OCI-LY1 (cell line): ENCODE measurements around the gene CLEC16A.

ENCODE experiments used
- H2AFZ ChIP-seq: fragments of 200-600 bp; sonication (generic), shearing (Covaris generic); 2 replicates; pipeline ENCODE4 v1.6.0; 2014; ENCODE audit warnings: antibody characterized with exemption, mild to moderate bottlenecking, low read length
- H3F3A ChIP-seq: fragments of 200-600 bp; sonication (generic), shearing (Covaris generic); 2 replicates; pipeline ENCODE4 v1.6.0; 2014; ENCODE audit warnings: mild to moderate bottlenecking, antibody characterized with exemption, low read length, moderate library complexity; ENCODE audit not compliant: insufficient read depth
- H3K27ac ChIP-seq: fragments of 200-600 bp; sonication (generic); 2 replicates; pipeline ENCODE4 v1.5.1; 2014; ENCODE audit warnings: low read length, mixed run types, mild to moderate bottlenecking, low read depth; ENCODE audit not compliant: poor library complexity, severe bottlenecking
- H3K27me3 ChIP-seq: fragments of 200-600 bp; sonication (generic); 2 replicates; pipeline ENCODE4 v1.6.0; 2014; ENCODE audit warnings: antibody characterized with exemption, mild to moderate bottlenecking, low read length, moderate library complexity; ENCODE audit not compliant: insufficient read depth
- H3K36me3 ChIP-seq: fragments of 200-600 bp; sonication (generic); 2 replicates; pipeline ENCODE4 v1.6.1; 2014; ENCODE audit warnings: mild to moderate bottlenecking, antibody characterized with exemption, low read length, moderate library complexity, mixed read lengths; ENCODE audit not compliant: insufficient read depth
- H3K4me1 ChIP-seq: fragments of 200-600 bp; sonication (generic); 2 replicates; pipeline ENCODE4 v1.5.1; 2014; ENCODE audit warnings: mild to moderate bottlenecking, low read length, moderate library complexity; ENCODE audit not compliant: insufficient read depth, severe bottlenecking
- H3K4me2 ChIP-seq: fragments of 200-600 bp; sonication (generic), shearing (Covaris generic); 2 replicates; pipeline ENCODE4 v1.6.1; 2014; ENCODE audit warnings: low read length
- H3K4me3 ChIP-seq: fragments of 200-600 bp; sonication (generic); 2 replicates; pipeline ENCODE4 v1.5.1; 2014; ENCODE audit warnings: low read length, low read depth, mild to moderate bottlenecking, mixed read lengths; ENCODE audit not compliant: poor library complexity, severe bottlenecking
- H3K79me2 ChIP-seq: fragments of 200-600 bp; shearing (Covaris generic); 2 replicates; pipeline ENCODE4 v1.6.1; 2016; ENCODE audit warnings: mixed run types, low read length, mixed read lengths; ENCODE audit not compliant: insufficient read depth
- H3K9ac ChIP-seq: fragments of 200-600 bp; sonication (generic), shearing (Covaris generic); 2 replicates; pipeline ENCODE4 v1.6.1; 2014; ENCODE audit warnings: mild to moderate bottlenecking, low read length, mixed read lengths
- H3K9me2 ChIP-seq: fragments of 200-600 bp; sonication (generic), shearing (Covaris generic); 2 replicates; pipeline ENCODE4 v1.6.1; 2014; ENCODE audit warnings: low read depth, mild to moderate bottlenecking, low read length, mixed read lengths
- H3K9me3 ChIP-seq: fragments of 200-600 bp; shearing (Covaris generic); 2 replicates; pipeline ENCODE4 v1.6.1; 2014; ENCODE audit warnings: low read length, mixed read lengths
- H4K20me1 ChIP-seq: fragments of 200-600 bp; sonication (generic), shearing (Covaris generic); 2 replicates; pipeline ENCODE4 v1.6.0; 2016; ENCODE audit warnings: mild to moderate bottlenecking, low read length; ENCODE audit not compliant: insufficient read depth
- CTCF ChIP-seq: fragments of 200-600 bp; sonication (generic), shearing (Covaris generic); IDR thresholded peaks from 2 replicates; pipeline ENCODE4 v1.5.1; 2017; ENCODE audit warnings: mild to moderate bottlenecking, antibody characterized with exemption, low read length, moderate library complexity, mixed read lengths
- EZH2 ChIP-seq: fragments of 200-600 bp; sonication (generic), shearing (Covaris generic); IDR thresholded peaks from 2 replicates; pipeline ENCODE4 v1.8.0; 2017; ENCODE audit warnings: borderline replicate concordance, mixed run types, mild to moderate bottlenecking, antibody characterized with exemption, low read length, moderate library complexity, mixed read lengths

CLEC16A gene

GRCh38 chr16:11038305-11038704 is 93.9 kb downstream of the CLEC16A start:
- TF ChIP-seq CTCF (no peak), EZH2 (no peak)
- Histone ChIP-seq H3K27me3 (no peaks in the 10 kb centered on the region), H3K4me3 (no peak overlapping the region), H3K79me2 (no peaks in the 10 kb centered on the region), H2AFZ (no peak overlapping the region), H3K27ac (no peak overlapping the region), H3K4me1 (no peaks in the 10 kb centered on the region), H3K36me3 (peaks cover 58% of the 10 kb centered on the region), H3K4me2 (no peak overlapping the region), H3F3A (no peaks in the 10 kb centered on the region), H4K20me1 (no peaks in the 10 kb centered on the region), H3K9me2 (no peaks in the 10 kb centered on the region), H3K9me3 (no peaks in the 10 kb centered on the region), H3K9ac (no peak overlapping the region)

- no peak overlapping the region for H2AFZ ChIP-seq
- no peak overlapping the region for H3K4me3 ChIP-seq
- H3K79me2 ChIP-seq: no peaks in the 10 kb centered on the region
- H3K36me3 ChIP-seq: peaks cover 54% of the 10 kb centered on the region
- H3K9me2 ChIP-seq: no peaks in the 10 kb centered on the region
- no peak overlapping the region for H3K27ac ChIP-seq
- H3K4me1 ChIP-seq: no peaks in the 10 kb centered on the region
- no peaks in the 10 kb centered on the region for H4K20me1 ChIP-seq
- no peaks in the 10 kb centered on the region for H3K9me3 ChIP-seq
- no peak overlapping the region for H3K4me2 ChIP-seq
- H3K27me3 ChIP-seq: no peaks in the 10 kb centered on the region
- TF ChIP-seq CTCF: no peak
- no peak for TF ChIP-seq EZH2
- H3F3A ChIP-seq: no peaks in the 10 kb centered on the region
- H3K9ac ChIP-seq: no peak overlapping the region
These were observed 94.4 kb downstream of the CLEC16A start for GRCh38 chr16:11038777-11039176.

- Histone ChIP-seq H3K9me2 (no peaks in the 10 kb centered on the region), H3K4me2 (no peak overlapping the region), H4K20me1 (no peaks in the 10 kb centered on the region), H2AFZ (no peak overlapping the region), H3K9ac (no peak overlapping the region), H3K36me3 (peaks cover 49% of the 10 kb centered on the region), H3F3A (no peaks in the 10 kb centered on the region), H3K79me2 (no peaks in the 10 kb centered on the region), H3K9me3 (no peaks in the 10 kb centered on the region), H3K4me1 (no peaks in the 10 kb centered on the region), H3K4me3 (no peak overlapping the region), H3K27me3 (no peaks in the 10 kb centered on the region), H3K27ac (no peak overlapping the region)
- TF ChIP-seq CTCF (no peak), EZH2 (no peak)
These were observed 95.4 kb downstream of the CLEC16A start for GRCh38 chr16:11039726-11040125.
